CD4-positive, alpha-beta T cell (primary cell): ENCODE data around the gene THUMPD2. TPM values are rescaled to one million over a fixed set of nuclear protein-coding genes. Genes with fewer than 3 reads are reported as not detected.

Experiments
- ATAC-seq: fragments of 200-7000 bp; cut with Tn5 transposase; one replicate; pipeline ENCODE4 v1.10.0; 2022; ENCODE audit warnings: mild to moderate bottlenecking; ENCODE audit not compliant: poor library complexity
- CTCF ChIA-PET: fragments of 350-600 bp; sonication (Branson Sonifier 250); formaldehyde crosslinking; loops from one replicate; lab custom pipeline; 2021; ENCODE audit warnings: antibody characterized with exemption, inconsistent platforms; lab: Charles Lee
- POLR2A ChIA-PET: fragments of 350-600 bp; sonication (Branson Sonifier 250); formaldehyde crosslinking; loops from one replicate; lab custom pipeline; 2021; ENCODE audit warnings: antibody characterized with exemption, inconsistent platforms; lab: Charles Lee
- DNase-seq, 14 experiments: peaks; one replicate each; pipeline ENCODE4 v3.0.0-alpha.2; 2013 to 2020; ENCODE audit warnings: mixed read lengths in 2 of 14
- H3K27ac ChIP-seq, 2 donors: one replicate each; pipeline versions ENCODE4 v1.5.1 to v1.7.0; 2013; ENCODE audit warnings: low read length in 2 of 2, low read depth in 1 of 2, mild to moderate bottlenecking in 1 of 2
- H3K27me3 ChIP-seq, 2 experiments: 1 replicate in 1 of 2; 2 replicates in 1 of 2; pipeline versions ENCODE4 v1.6.1 to v1.7.0; 2013; ENCODE audit warnings: low read length in 2 of 2, control low read depth in 1 of 2, mild to moderate bottlenecking in 1 of 2, moderate library complexity in 1 of 2; ENCODE audit not compliant: insufficient read depth in 2 of 2, control insufficient read depth in 1 of 2
- H3K36me3 ChIP-seq: one replicate; pipeline ENCODE4 v1.6.1; 2013; ENCODE audit warnings: low read length, control low read depth; ENCODE audit not compliant: insufficient read depth
- H3K4me1 ChIP-seq: one replicate; pipeline ENCODE4 v1.6.1; 2013; ENCODE audit warnings: low read length, control low read depth; ENCODE audit not compliant: insufficient read depth
- H3K4me3 ChIP-seq: one replicate; pipeline ENCODE4 v1.5.1; 2013; ENCODE audit warnings: mild to moderate bottlenecking, low read length, moderate library complexity
- H3K9me3 ChIP-seq, 2 experiments: 1 replicate in 1 of 2; 2 replicates in 1 of 2; pipeline versions ENCODE4 v1.6.1 to v1.7.0; 2013; ENCODE audit warnings: low read length in 2 of 2, mild to moderate bottlenecking in 2 of 2, control low read depth in 1 of 2, moderate library complexity in 1 of 2; ENCODE audit not compliant: control insufficient read depth in 1 of 2, insufficient read depth in 1 of 2
- H3K27ac Mint-ChIP-seq: one replicate; pipeline ENCODE4 v1.8.0; 2020; ENCODE audit warnings: mixed read lengths
- H3K27me3 Mint-ChIP-seq: one replicate; pipeline ENCODE4 v1.8.0; 2021; ENCODE audit warnings: mixed read lengths
- H3K36me3 Mint-ChIP-seq: one replicate; pipeline ENCODE4 v1.8.0; 2021; ENCODE audit warnings: low read depth, mixed read lengths
- H3K4me1 Mint-ChIP-seq: one replicate; pipeline ENCODE4 v1.8.0; 2021; ENCODE audit warnings: low read depth, mixed read lengths
- H3K4me3 Mint-ChIP-seq: one replicate; pipeline ENCODE4 v1.8.0; 2020; ENCODE audit warnings: mild to moderate bottlenecking, mixed read lengths
- H3K9me3 Mint-ChIP-seq: one replicate; pipeline ENCODE4 v1.8.0; 2020; ENCODE audit warnings: mixed read lengths
- intact Hi-C, 2 experiments: fragments of 100-400 bp; cut with DNase I in 1 of 2; cut with micrococcal nuclease in 1 of 2; formaldehyde crosslinking; loops; one replicate each; pipeline versions ENCODE4 v1.15.1 to v1.9.0; 2023 to 2025; cut with DNase I, micrococcal nuclease
- total RNA-seq, 174 experiments: library from RNA in 2 of 174; stranded (reverse) in 2 of 174; gene quantifications; one replicate each; pipeline ENCODE4 v1.2.3 and lab custom pipeline; 2021 to 2026
- TF ChIP-seq, protein P1 (sequence below): fragments of 200-600 bp; IDR thresholded peaks from one replicate; pipeline ENCODE4 v1.8.0; 2022; ENCODE audit warnings: antibody characterized with exemption, mild to moderate bottlenecking

THUMPD2 gene
- total RNA-seq, 2 experiments from 2014 or later, result 13.7 to 15.5 TPM

GRCh38 chr2:39693245-39693644, 85.8 kb downstream of the THUMPD2 start:
- Histone ChIP-seq H3K27me3 (peaks cover 0 to 13% of the 10 kb centered on the region in 2 experiments), H3K4me3 (no peak overlapping the region), H3K9me3 (no peaks in the 10 kb centered on the region), H3K36me3 (no peaks in the 10 kb centered on the region), H3K4me1 (no peaks in the 10 kb centered on the region), H3K27ac (no peak overlapping the region)
- Mint-ChIP-seq H3K9me3 (peaks cover 4% of the 10 kb centered on the region), H3K4me1 (no peaks in the 10 kb centered on the region), H3K36me3 (no peaks in the 10 kb centered on the region), H3K27me3 (peaks cover 8% of the 10 kb centered on the region), H3K27ac (no peak overlapping the region), H3K4me3 (no peak overlapping the region)
- ChIA-PET POLR2A (no interaction called here), CTCF (no interaction called here)
- TF ChIP-seq, protein P1, sequence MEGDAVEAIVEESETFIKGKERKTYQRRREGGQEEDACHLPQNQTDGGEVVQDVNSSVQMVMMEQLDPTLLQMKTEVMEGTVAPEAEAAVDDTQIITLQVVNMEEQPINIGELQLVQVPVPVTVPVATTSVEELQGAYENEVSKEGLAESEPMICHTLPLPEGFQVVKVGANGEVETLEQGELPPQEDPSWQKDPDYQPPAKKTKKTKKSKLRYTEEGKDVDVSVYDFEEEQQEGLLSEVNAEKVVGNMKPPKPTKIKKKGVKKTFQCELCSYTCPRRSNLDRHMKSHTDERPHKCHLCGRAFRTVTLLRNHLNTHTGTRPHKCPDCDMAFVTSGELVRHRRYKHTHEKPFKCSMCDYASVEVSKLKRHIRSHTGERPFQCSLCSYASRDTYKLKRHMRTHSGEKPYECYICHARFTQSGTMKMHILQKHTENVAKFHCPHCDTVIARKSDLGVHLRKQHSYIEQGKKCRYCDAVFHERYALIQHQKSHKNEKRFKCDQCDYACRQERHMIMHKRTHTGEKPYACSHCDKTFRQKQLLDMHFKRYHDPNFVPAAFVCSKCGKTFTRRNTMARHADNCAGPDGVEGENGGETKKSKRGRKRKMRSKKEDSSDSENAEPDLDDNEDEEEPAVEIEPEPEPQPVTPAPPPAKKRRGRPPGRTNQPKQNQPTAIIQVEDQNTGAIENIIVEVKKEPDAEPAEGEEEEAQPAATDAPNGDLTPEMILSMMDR, result no peak
- intact Hi-C loops, result no loop called here
- no peak for DNase-seq
- ATAC-seq, result no peak

DNA sequence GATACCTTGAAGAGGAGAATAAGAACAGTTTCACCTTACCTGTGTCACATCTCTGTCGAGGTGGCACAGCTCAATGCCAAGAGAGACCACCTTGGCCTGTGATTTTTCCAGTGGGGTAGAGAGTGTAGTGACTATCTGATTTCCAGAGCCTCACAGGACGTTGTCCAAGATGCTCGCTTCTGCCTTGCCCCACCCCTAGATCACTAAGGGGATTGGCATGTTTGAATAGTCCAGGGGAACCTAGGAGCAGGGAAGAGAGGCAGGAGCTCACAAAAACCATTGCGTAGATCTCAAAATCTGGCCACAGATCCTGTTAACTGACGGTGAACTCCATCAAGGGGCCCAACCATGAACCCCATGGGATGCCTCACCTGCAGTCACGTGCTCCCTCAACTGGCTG, 89.2 kb downstream of the THUMPD2 start:
- Histone ChIP-seq H3K4me3 (no peak overlapping the region), H3K36me3 (no peaks in the 10 kb centered on the region), H3K9me3 (peaks cover 0 to 3% of the 10 kb centered on the region in 2 experiments), H3K27ac (no peak overlapping the region), H3K4me1 (no peaks in the 10 kb centered on the region), H3K27me3 (peaks cover 0 to 24% of the 10 kb centered on the region in 2 experiments)
- no peaks in the 10 kb centered on the region for H3K36me3 Mint-ChIP-seq
- ChIA-PET CTCF (no interaction called here), POLR2A (no interaction called here)
- no peak for DNase-seq
- ATAC-seq, result no peak
- TF ChIP-seq, protein P1, result no peak
- H3K27ac Mint-ChIP-seq, result no peak overlapping the region
- H3K27me3 Mint-ChIP-seq, result peaks cover 36% of the 10 kb centered on the region
- intact Hi-C loops, result no loop called here
- no peak overlapping the region for H3K4me3 Mint-ChIP-seq
- H3K9me3 Mint-ChIP-seq, result peaks cover 4% of the 10 kb centered on the region
- H3K4me1 Mint-ChIP-seq, result no peaks in the 10 kb centered on the region

DNA sequence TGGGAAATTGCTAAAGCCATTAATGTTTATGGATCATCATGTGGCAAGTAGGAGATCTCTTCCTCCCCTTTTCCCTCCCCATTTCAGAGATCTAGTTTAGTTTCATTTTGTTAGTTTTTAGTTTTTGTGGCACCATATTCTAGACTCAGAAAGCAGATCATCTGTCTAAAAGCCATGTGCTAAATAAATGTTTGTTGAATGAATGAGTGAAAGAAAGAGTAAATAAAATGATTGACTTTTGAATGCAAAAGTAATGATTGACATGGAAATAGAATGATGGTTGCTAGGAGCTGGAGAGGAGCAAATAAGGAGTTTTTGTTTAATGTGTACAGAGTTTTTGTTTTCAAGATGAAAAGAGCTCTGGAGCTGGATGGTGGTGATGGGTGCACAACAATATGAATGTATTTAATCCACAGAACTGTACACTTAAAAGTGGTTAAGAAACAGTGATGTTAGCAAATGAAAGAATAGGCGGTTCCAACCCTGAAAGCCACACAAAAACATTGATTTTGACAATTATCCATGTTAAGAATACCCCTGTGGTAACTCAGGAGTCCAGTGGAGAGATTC, 89.7 kb downstream of the THUMPD2 start:
- Histone ChIP-seq H3K27ac (no peak overlapping the region), H3K36me3 (no peaks in the 10 kb centered on the region), H3K4me1 (no peaks in the 10 kb centered on the region), H3K4me3 (no peak overlapping the region), H3K27me3 (peaks cover 0 to 24% of the 10 kb centered on the region in 2 experiments), H3K9me3 (peaks cover 0 to 3% of the 10 kb centered on the region in 2 experiments)
- Mint-ChIP-seq H3K27ac (no peak overlapping the region), H3K27me3 (peaks cover 41% of the 10 kb centered on the region), H3K36me3 (no peaks in the 10 kb centered on the region), H3K4me1 (no peaks in the 10 kb centered on the region), H3K9me3 (peaks cover 4% of the 10 kb centered on the region), H3K4me3 (no peak overlapping the region)
- ChIA-PET CTCF (no interaction called here), POLR2A (no interaction called here)
- DNase-seq, result no peak
- intact Hi-C loops, result no loop called here
- no peak for ATAC-seq
- TF ChIP-seq, protein P1, result no peak
